ENCODE results near the gene NFATC2. TPM values are rescaled to one million over a fixed set of nuclear protein-coding genes. Genes with fewer than 3 reads are reported as not detected.
"Not testable (repeated sequence)": the region's sequence is repeated elsewhere in the genome, so short reads cannot be mapped to it uniquely, and the experiment has no call there.

NFATC2 gene
- total and polyA plus RNA-seq, 2 experiments from 2014 or later: 0.52 to 0.59 TPM

DNA sequence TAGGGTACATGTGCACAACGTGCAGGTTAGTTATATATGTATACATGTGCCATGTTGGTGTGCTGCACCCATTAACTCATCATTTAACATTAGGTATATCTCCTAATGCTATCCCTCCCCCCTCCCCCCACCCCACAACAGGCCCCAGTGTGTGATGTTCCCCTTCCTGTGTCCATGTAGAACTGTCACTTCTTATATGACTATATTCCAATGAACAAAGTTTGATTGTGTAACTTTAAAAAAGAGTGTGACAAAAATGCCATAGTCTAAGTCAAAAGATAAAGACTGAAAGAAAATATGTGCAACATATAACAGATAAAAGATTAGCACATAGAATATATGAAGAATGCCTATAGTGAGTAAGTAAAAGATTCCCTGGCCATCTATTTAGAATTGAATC, 66.4 kb downstream of the NFATC2 start:
- H4K20me1 ChIP-seq (replicated peaks; ENCODE audit: insufficient read depth); H2AFZ ChIP-seq; H3K4me1 ChIP-seq (ENCODE audit: insufficient read depth); H3K9me2 ChIP-seq (ENCODE audit: insufficient read depth); H3K27me3 ChIP-seq (ENCODE audit: insufficient read depth); H3K27ac Mint-ChIP-seq; H3K9me3 Mint-ChIP-seq; H3K4me2 ChIP-seq; H3K36me3 Mint-ChIP-seq (ENCODE audit: low read depth); ATAC-seq; DNase-seq (ENCODE audit: low spot score); H3F3A ChIP-seq (replicated peaks; ENCODE audit: low read depth); H3K27me3 Mint-ChIP-seq (ENCODE audit: insufficient read depth, low read depth, poor library complexity); H3K36me3 ChIP-seq (ENCODE audit: insufficient read depth); H3K4me3 Mint-ChIP-seq; H3K27ac ChIP-seq (ENCODE audit: low read depth); H3K4me3 ChIP-seq; H3K79me2 ChIP-seq (replicated peaks; ENCODE audit: insufficient read depth); H3K4me1 Mint-ChIP-seq: not testable (repeated sequence)

DNA sequence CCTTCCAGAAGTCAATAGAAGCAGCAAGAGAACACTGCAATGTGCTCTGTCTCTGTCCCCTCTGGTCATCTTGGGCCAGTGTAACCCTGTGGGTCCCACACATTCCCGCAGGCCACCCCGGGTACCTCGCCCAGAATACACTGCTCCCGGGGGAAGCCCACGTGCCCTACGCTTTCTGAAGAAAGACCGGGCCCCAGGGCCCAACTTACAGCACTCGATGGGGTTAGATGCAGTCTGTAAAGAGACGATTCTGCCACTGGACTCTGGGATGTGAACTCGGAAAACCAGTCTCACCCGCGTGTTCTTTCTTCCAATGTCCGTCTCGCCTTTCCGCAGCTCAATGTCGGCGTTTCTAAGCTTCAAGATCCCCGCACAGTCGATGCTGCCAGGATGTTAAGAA, 68.7 kb downstream of the NFATC2 start:
- H3K4me3 Mint-ChIP-seq: no peak overlapping the region
- peaks cover 1% of the 10 kb centered on the region for H3K27me3 Mint-ChIP-seq (ENCODE audit: insufficient read depth, low read depth, poor library complexity)
- H3K9me3 Mint-ChIP-seq: peaks cover 3% of the 10 kb centered on the region; the same call in 2 of the 3 replicates
- ATAC-seq (no peak; the same call in 2 of the 3 replicates), DNase-seq (ENCODE audit: low spot score) (no peak)
- H3K4me1 ChIP-seq (ENCODE audit: insufficient read depth): no peaks in the 10 kb centered on the region
- no peaks in the 10 kb centered on the region for H3K36me3 ChIP-seq (ENCODE audit: insufficient read depth)
- no peak overlapping the region for H2AFZ ChIP-seq
- H4K20me1 ChIP-seq (replicated peaks; ENCODE audit: insufficient read depth): no peaks in the 10 kb centered on the region
- no peaks in the 10 kb centered on the region for H3K27me3 ChIP-seq (ENCODE audit: insufficient read depth)
- H3K27ac Mint-ChIP-seq: no peak overlapping the region
- H3K4me2 ChIP-seq: no peak overlapping the region
- H3K79me2 ChIP-seq (replicated peaks; ENCODE audit: insufficient read depth): no peaks in the 10 kb centered on the region
- no peak overlapping the region for H3K4me3 ChIP-seq
- H3K4me1 Mint-ChIP-seq: peaks cover 8% of the 10 kb centered on the region
- no peak overlapping the region for H3K27ac ChIP-seq (ENCODE audit: low read depth)
- H3K9me2 ChIP-seq (ENCODE audit: insufficient read depth): no peaks in the 10 kb centered on the region
- H3F3A ChIP-seq (replicated peaks; ENCODE audit: low read depth): no peaks in the 10 kb centered on the region
- H3K36me3 Mint-ChIP-seq (ENCODE audit: low read depth): no peaks in the 10 kb centered on the region
- no peak for TF ChIP-seq POLR2AphosphoS5 (IDR thresholded peaks at IDR 0.05; ENCODE audit: low read depth)
- no peak for TF ChIP-seq NANOG (IDR thresholded peaks at IDR 0.05; ENCODE audit: borderline replicate concordance)
- TF ChIP-seq EZH2 (IDR thresholded peaks at IDR 0.05; ENCODE audit: low read depth, unreplicated experiment): no peak
- TF ChIP-seq, protein P1, sequence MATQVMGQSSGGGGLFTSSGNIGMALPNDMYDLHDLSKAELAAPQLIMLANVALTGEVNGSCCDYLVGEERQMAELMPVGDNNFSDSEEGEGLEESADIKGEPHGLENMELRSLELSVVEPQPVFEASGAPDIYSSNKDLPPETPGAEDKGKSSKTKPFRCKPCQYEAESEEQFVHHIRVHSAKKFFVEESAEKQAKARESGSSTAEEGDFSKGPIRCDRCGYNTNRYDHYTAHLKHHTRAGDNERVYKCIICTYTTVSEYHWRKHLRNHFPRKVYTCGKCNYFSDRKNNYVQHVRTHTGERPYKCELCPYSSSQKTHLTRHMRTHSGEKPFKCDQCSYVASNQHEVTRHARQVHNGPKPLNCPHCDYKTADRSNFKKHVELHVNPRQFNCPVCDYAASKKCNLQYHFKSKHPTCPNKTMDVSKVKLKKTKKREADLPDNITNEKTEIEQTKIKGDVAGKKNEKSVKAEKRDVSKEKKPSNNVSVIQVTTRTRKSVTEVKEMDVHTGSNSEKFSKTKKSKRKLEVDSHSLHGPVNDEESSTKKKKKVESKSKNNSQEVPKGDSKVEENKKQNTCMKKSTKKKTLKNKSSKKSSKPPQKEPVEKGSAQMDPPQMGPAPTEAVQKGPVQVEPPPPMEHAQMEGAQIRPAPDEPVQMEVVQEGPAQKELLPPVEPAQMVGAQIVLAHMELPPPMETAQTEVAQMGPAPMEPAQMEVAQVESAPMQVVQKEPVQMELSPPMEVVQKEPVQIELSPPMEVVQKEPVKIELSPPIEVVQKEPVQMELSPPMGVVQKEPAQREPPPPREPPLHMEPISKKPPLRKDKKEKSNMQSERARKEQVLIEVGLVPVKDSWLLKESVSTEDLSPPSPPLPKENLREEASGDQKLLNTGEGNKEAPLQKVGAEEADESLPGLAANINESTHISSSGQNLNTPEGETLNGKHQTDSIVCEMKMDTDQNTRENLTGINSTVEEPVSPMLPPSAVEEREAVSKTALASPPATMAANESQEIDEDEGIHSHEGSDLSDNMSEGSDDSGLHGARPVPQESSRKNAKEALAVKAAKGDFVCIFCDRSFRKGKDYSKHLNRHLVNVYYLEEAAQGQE (IDR thresholded peaks at IDR 0.05; ENCODE audit: unreplicated experiment): no peak
- TF ChIP-seq ZNF331 (CRISPR knock-in tag; IDR thresholded peaks at IDR 0.05; ENCODE audit: low read depth): no peak
- TF ChIP-seq, protein P2, sequence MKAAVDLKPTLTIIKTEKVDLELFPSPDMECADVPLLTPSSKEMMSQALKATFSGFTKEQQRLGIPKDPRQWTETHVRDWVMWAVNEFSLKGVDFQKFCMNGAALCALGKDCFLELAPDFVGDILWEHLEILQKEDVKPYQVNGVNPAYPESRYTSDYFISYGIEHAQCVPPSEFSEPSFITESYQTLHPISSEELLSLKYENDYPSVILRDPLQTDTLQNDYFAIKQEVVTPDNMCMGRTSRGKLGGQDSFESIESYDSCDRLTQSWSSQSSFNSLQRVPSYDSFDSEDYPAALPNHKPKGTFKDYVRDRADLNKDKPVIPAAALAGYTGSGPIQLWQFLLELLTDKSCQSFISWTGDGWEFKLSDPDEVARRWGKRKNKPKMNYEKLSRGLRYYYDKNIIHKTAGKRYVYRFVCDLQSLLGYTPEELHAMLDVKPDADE (IDR thresholded peaks at IDR 0.05): no peak
- no peak for TF ChIP-seq ZNF114 (CRISPR knock-in tag; IDR thresholded peaks at IDR 0.05)
- TF ChIP-seq STAT1 (IDR thresholded peaks at IDR 0.05; ENCODE audit: unreplicated experiment): no peak
- TF ChIP-seq, protein P3, sequence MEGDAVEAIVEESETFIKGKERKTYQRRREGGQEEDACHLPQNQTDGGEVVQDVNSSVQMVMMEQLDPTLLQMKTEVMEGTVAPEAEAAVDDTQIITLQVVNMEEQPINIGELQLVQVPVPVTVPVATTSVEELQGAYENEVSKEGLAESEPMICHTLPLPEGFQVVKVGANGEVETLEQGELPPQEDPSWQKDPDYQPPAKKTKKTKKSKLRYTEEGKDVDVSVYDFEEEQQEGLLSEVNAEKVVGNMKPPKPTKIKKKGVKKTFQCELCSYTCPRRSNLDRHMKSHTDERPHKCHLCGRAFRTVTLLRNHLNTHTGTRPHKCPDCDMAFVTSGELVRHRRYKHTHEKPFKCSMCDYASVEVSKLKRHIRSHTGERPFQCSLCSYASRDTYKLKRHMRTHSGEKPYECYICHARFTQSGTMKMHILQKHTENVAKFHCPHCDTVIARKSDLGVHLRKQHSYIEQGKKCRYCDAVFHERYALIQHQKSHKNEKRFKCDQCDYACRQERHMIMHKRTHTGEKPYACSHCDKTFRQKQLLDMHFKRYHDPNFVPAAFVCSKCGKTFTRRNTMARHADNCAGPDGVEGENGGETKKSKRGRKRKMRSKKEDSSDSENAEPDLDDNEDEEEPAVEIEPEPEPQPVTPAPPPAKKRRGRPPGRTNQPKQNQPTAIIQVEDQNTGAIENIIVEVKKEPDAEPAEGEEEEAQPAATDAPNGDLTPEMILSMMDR (conservative IDR thresholded peaks at IDR 0.05; ENCODE audit: low read depth in 2 of 2): no peak
- no peak for TF ChIP-seq JUNB (IDR thresholded peaks at IDR 0.05; ENCODE audit: unreplicated experiment)
- no peak for TF ChIP-seq CREB1 (CRISPR knock-in tag; IDR thresholded peaks at IDR 0.05; ENCODE audit: low read depth)
- no peak for TF ChIP-seq EZH2phosphoT487 (IDR thresholded peaks at IDR 0.05; ENCODE audit: unreplicated experiment)
